ENCODE data around the gene CEBPZ.

DNA sequence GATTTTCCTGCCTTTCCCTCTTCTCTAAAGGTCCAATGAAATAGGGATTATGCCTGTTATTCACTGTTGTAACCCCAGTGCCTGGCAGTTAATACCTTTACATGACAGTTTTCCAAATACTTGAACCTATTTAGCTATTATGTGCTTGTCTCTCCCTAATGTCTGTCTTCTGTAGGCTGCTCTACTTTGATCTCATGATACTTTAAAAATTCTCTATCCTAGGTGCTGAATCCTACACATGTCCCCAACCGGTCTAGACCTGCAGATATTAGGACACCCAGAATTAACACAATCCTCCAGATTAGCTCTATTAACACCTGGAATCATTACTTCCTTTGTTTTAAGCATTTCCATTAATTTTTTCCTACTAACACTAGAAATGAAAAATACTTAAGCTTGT, 7.3 kb downstream of the CEBPZ start:
- TF ChIP-seq, protein P1, sequence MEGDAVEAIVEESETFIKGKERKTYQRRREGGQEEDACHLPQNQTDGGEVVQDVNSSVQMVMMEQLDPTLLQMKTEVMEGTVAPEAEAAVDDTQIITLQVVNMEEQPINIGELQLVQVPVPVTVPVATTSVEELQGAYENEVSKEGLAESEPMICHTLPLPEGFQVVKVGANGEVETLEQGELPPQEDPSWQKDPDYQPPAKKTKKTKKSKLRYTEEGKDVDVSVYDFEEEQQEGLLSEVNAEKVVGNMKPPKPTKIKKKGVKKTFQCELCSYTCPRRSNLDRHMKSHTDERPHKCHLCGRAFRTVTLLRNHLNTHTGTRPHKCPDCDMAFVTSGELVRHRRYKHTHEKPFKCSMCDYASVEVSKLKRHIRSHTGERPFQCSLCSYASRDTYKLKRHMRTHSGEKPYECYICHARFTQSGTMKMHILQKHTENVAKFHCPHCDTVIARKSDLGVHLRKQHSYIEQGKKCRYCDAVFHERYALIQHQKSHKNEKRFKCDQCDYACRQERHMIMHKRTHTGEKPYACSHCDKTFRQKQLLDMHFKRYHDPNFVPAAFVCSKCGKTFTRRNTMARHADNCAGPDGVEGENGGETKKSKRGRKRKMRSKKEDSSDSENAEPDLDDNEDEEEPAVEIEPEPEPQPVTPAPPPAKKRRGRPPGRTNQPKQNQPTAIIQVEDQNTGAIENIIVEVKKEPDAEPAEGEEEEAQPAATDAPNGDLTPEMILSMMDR (IDR thresholded peaks at IDR 0.05), result no peak
- TF ChIP-seq POLR2A (IDR thresholded peaks at IDR 0.05), result no peak
